HepG2 (cell line): Measurements from ENCODE around the gene RFC2. TPM values are rescaled to one million over a fixed set of nuclear protein-coding genes. Genes with fewer than 3 reads are reported as not detected.

ENCODE experiments used
- AHDC1 ChIP-seq: sonication (generic); formaldehyde crosslinking; IDR thresholded peaks from 2 replicates; pipeline ENCODE4 v1.5.1; 2020; ENCODE audit warnings: mild to moderate bottlenecking, missing genetic modification reagents, borderline replicate concordance
- ARID5B ChIP-seq: IDR thresholded peaks from 2 replicates; pipeline ENCODE4 v1.4.0; 2020; ENCODE audit warnings: mild to moderate bottlenecking, missing genetic modification reagents
- DZIP1 ChIP-seq: sonication (generic); formaldehyde crosslinking; IDR thresholded peaks from 2 replicates; pipeline ENCODE4 v1.5.0; 2020; ENCODE audit warnings: mild to moderate bottlenecking, missing genetic modification reagents
- IRF2 ChIP-seq: IDR thresholded peaks from 2 replicates; pipeline ENCODE4 v1.6.1; 2018; ENCODE audit warnings: missing genetic modification reagents, missing compliant biosample characterization
- KDM2A ChIP-seq: sonication (generic); formaldehyde crosslinking; IDR thresholded peaks from 2 replicates; pipeline ENCODE4 v1.4.0; 2020; ENCODE audit warnings: low read depth, missing genetic modification reagents, borderline replicate concordance
- MIER2 ChIP-seq: IDR thresholded peaks from 2 replicates; pipeline ENCODE4 v1.6.1; 2016; ENCODE audit warnings: missing biosample characterization, missing genetic modification reagents
- MLLT10 ChIP-seq: sonication (generic); formaldehyde crosslinking; IDR thresholded peaks from 2 replicates; pipeline ENCODE4 v1.4.0; 2020; ENCODE audit warnings: missing genetic modification reagents
- PHB2 ChIP-seq: fragments of 450-650 bp; IDR thresholded peaks from 2 replicates; pipeline ENCODE4 v1.6.1; 2018; ENCODE audit not compliant: partially characterized antibody
- SMARCC2 ChIP-seq: fragments of 450-650 bp; IDR thresholded peaks from 2 replicates; pipeline ENCODE4 v1.6.1; 2017; ENCODE audit warnings: antibody characterized with exemption, mild to moderate bottlenecking
- SRF ChIP-seq: IDR thresholded peaks from 2 replicates; pipeline ENCODE4 v1.6.1; 2011; ENCODE audit warnings: mild to moderate bottlenecking, low read depth, low read length, moderate library complexity
- ZNF275 ChIP-seq: sonication (generic); formaldehyde crosslinking; IDR thresholded peaks from 2 replicates; pipeline ENCODE4 v1.8.0; 2022; ENCODE audit warnings: missing genetic modification reagents, mild to moderate bottlenecking, inconsistent platforms, borderline replicate concordance
- ZNF431 ChIP-seq: sonication (generic); formaldehyde crosslinking; IDR thresholded peaks from 2 replicates; pipeline ENCODE4 v1.9.0; 2022; ENCODE audit warnings: missing genetic modification reagents, low read depth, mild to moderate bottlenecking, borderline replicate concordance
- ZNF780A ChIP-seq: sonication (generic); formaldehyde crosslinking; IDR thresholded peaks from 2 replicates; pipeline ENCODE4 v1.8.0; 2022; ENCODE audit warnings: mild to moderate bottlenecking, missing genetic modification reagents, moderate library complexity
- ZNF816 ChIP-seq: sonication (generic); formaldehyde crosslinking; IDR thresholded peaks from 2 replicates; pipeline ENCODE4 v1.8.0; 2022; ENCODE audit warnings: missing genetic modification reagents, mild to moderate bottlenecking, borderline replicate concordance
- polyA plus RNA-seq, 8 experiments: library from polyadenylated mRNA; depleted of rRNA in 3 of 8; stranded (reverse) in 7 of 8; unstranded in 1 of 8; fragments of >200 nt; fragmentation: Illumina TruSeq in 4 of 8; extraction: Trizol in 4 of 8; gene quantifications; 2 replicates each; pipeline versions ENCODE4 v1.2.1 to v1.2.3, GENCODE V29; 2011 to 2016; ENCODE audit warnings: low read depth in 4 of 8, missing spikeins in 1 of 8, mixed read lengths in 1 of 8; ENCODE audit not compliant: insufficient read depth in 1 of 8
- total RNA-seq, 5 experiments: library from RNA; depleted of rRNA; stranded (reverse); fragments of >200 nt; fragmentation: Illumina TruSeq; extraction: Trizol; gene quantifications; 2 replicates each; pipeline ENCODE4 v1.2.3, GENCODE V29; 2016; ENCODE audit warnings: low read depth in 1 of 5

The RFC2 gene
- total and polyA plus RNA-seq, 2 of the 13 experiments (the other 11 are each of a cell fraction or from before 2014, with no cell fraction given): 14.6 to 43.5 TPM

GRCh38 chr7:74292757-74293576 lies 38.8 kb upstream of the RFC2 start (continued):
- TF ChIP-seq SMARCC2 (no peak), SRF (no peak), IRF2 (CRISPR knock-in tag) (peak; percentile 56), MLLT10 (CRISPR knock-in tag) (no peak), KDM2A (CRISPR knock-in tag) (no peak), ZNF431 (no peak; the same call in 1 of the 2 replicates), DZIP1 (CRISPR knock-in tag) (no peak), ZNF275 (no peak), PHB2 (no peak), ARID5B (CRISPR knock-in tag) (peak; percentile 83), ZNF816 (CRISPR knock-in tag) (no peak), AHDC1 (CRISPR knock-in tag) (peak; percentile 54; the same call in 1 of the 2 replicates), ZNF780A (CRISPR knock-in tag) (no peak), MIER2 (CRISPR knock-in tag) (no peak)
